Glutamatergic neuron (in vitro differentiated cells): ENCODE results near the gene TMSB4Y. TPM values are rescaled to one million over a fixed set of nuclear protein-coding genes. Genes with fewer than 3 reads are reported as not detected.

Experiments used
- DNase-seq: peaks from one replicate; pipeline ENCODE4 v3.0.0; 2022
- H3K27ac Mint-ChIP-seq: one replicate; pipeline ENCODE4 v1.8.0; 2020; ENCODE audit warnings: mild to moderate bottlenecking, mixed read lengths, inconsistent platforms; ENCODE audit not compliant: unreplicated experiment
- H3K27me3 Mint-ChIP-seq: one replicate; pipeline ENCODE4 v1.8.0; 2020; ENCODE audit warnings: mild to moderate bottlenecking, moderate library complexity, mixed read lengths, inconsistent platforms; ENCODE audit not compliant: unreplicated experiment
- H3K36me3 Mint-ChIP-seq: one replicate; pipeline ENCODE4 v1.8.0; 2020; ENCODE audit warnings: mild to moderate bottlenecking, mixed read lengths, inconsistent platforms; ENCODE audit not compliant: unreplicated experiment
- H3K4me1 Mint-ChIP-seq: one replicate; pipeline ENCODE4 v1.8.0; 2020; ENCODE audit warnings: mild to moderate bottlenecking, low read depth, mixed read lengths, inconsistent platforms; ENCODE audit not compliant: unreplicated experiment
- H3K4me3 Mint-ChIP-seq: one replicate; pipeline ENCODE4 v1.8.0; 2020; ENCODE audit warnings: mild to moderate bottlenecking, mixed read lengths, inconsistent platforms; ENCODE audit not compliant: unreplicated experiment
- H3K9me3 Mint-ChIP-seq: one replicate; pipeline ENCODE4 v1.8.0; 2020; ENCODE audit warnings: mild to moderate bottlenecking, moderate library complexity, mixed read lengths, inconsistent platforms; ENCODE audit not compliant: unreplicated experiment
- CTCF ChIP-seq: fragments of 200-600 bp; sonication (generic); IDR thresholded peaks from one replicate; pipeline ENCODE4 v1.5.0; 2021; ENCODE audit not compliant: partially characterized antibody, unreplicated experiment
- long read RNA-seq: library from polyadenylated mRNA; unstranded; transcript quantifications from one replicate; pipeline ENCODE4 v2.0.0, GENCODE V29; 2020; ENCODE audit not compliant: unreplicated experiment
- total RNA-seq: library from RNA; stranded (reverse); fragmentation: NEBNext Ultra II Directional; extraction: Animal tissue kit (Norgen Biotek cat#: 25700); gene quantifications from one replicate; pipeline ENCODE4 v1.2.1, GENCODE V29; 2021; ENCODE audit not compliant: unreplicated experiment

The TMSB4Y gene
- 6.6 TPM for total RNA-seq
- long read RNA-seq, partial matches to known transcripts: 0 of 2 reads
- long read RNA-seq, other reads (novel, unspliced or antisense): 2 of 2 reads

- Mint-ChIP-seq H3K27ac (peak within 1 kb of the TSS; percentile 94), H3K9me3 (peaks cover 10% of the 10 kb centered on the region), H3K4me3 (peak within 1 kb of the TSS; percentile 96), H3K4me1 (peaks cover 2% of the 10 kb centered on the region), H3K27me3 (no peaks in the 10 kb centered on the region), H3K36me3 (no peaks in the 10 kb centered on the region)
- peak; percentile 66 for DNase-seq
- TF ChIP-seq CTCF: no peak
Measured at GRCh38 chrY:13703568-13703968, at the start of gene TMSB4Y. Gene TMSB4Y, plus strand, starts transcription at chrY:13703899.

GRCh38 chrY:13664162-13664561 lies 39.5 kb upstream of the TMSB4Y start:
- H3K4me1 Mint-ChIP-seq: no peaks in the 10 kb centered on the region
- H3K27me3 Mint-ChIP-seq: no peaks in the 10 kb centered on the region
- no peak overlapping the region for H3K27ac Mint-ChIP-seq
- no peak for TF ChIP-seq CTCF
- H3K36me3 Mint-ChIP-seq: no peaks in the 10 kb centered on the region
- no peak overlapping the region for H3K4me3 Mint-ChIP-seq
- peaks cover 1% of the 10 kb centered on the region for H3K9me3 Mint-ChIP-seq
- no peak for DNase-seq

GRCh38 chrY:13671122-13671521 lies 32.6 kb upstream of the TMSB4Y start:
- DNase-seq: no peak
- Mint-ChIP-seq H3K4me3 (no peak overlapping the region), H3K4me1 (no peaks in the 10 kb centered on the region), H3K9me3 (peaks cover 5% of the 10 kb centered on the region), H3K27me3 (no peaks in the 10 kb centered on the region), H3K36me3 (no peaks in the 10 kb centered on the region), H3K27ac (no peak overlapping the region)
- no peak for TF ChIP-seq CTCF

- no peaks in the 10 kb centered on the region for H3K27me3 Mint-ChIP-seq
- TF ChIP-seq CTCF: no peak
- no peak overlapping the region for H3K27ac Mint-ChIP-seq
- H3K36me3 Mint-ChIP-seq: no peaks in the 10 kb centered on the region
- H3K9me3 Mint-ChIP-seq: peaks cover 10% of the 10 kb centered on the region
- DNase-seq: no peak
- H3K4me3 Mint-ChIP-seq: peak overlapping the region; percentile 91
- H3K4me1 Mint-ChIP-seq: peaks cover 2% of the 10 kb centered on the region
Measured at GRCh38 chrY:13702276-13702675, 1.4 kb upstream of the TMSB4Y start.

DNA sequence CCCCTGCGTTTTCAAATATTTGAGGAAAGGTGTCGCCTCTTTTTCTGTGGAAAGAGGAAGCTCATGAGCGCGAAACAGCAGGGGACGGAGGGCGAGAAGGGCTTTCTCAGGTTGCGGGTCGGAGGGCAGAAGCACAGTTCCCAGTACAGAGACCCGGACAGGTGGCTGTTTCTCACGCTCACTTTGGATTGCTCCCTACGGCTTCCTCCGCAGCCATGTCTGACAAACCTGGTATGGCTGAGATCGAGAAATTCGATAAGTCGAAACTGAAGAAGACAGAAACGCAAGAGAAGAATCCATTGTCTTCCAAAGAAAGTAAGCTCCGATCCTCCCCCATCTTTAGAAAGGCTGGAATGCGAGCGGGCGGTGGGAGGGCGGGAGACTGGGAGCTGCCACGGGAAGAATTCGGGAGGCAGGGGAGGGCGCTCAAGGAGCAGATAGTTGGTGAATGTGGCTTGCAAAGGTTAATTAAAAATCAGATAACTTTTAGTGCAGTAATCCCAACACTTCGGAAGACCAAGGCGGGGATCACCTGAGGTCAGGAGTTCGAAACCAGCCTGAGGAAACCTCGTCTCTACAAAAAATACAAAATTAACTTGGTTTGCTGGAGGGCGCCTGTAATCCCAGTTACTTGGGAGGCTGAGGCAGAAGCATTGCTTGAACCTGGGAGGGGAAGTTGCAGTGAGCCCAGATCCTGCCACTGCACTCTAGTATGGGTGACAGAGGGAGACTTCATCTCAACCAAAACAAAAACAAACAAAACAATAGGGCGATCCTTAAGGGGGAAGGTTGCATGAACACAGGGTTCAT lies 627 bp downstream of the TMSB4Y start:
- peak; percentile 27 for DNase-seq
- H3K27ac Mint-ChIP-seq: peak overlapping the region; percentile 94
- TF ChIP-seq CTCF: no peak
- H3K4me3 Mint-ChIP-seq: peak overlapping the region; percentile 96
- H3K9me3 Mint-ChIP-seq: peaks cover 10% of the 10 kb centered on the region
- H3K27me3 Mint-ChIP-seq: no peaks in the 10 kb centered on the region
- H3K4me1 Mint-ChIP-seq: peaks cover 2% of the 10 kb centered on the region
- H3K36me3 Mint-ChIP-seq: no peaks in the 10 kb centered on the region
